Rectal smooth muscle tissue (tissue), 1 donor: ENCODE measurements around the gene SLC6A7.

Source experiments
- H3K27ac ChIP-seq: one replicate; pipeline ENCODE4 v1.7.0; 2013; ENCODE audit warnings: low read depth, low read length, inconsistent platforms
- H3K27me3 ChIP-seq: one replicate; pipeline ENCODE4 v1.7.0; 2013; ENCODE audit warnings: low read length; ENCODE audit not compliant: control insufficient read depth, insufficient read depth
- H3K36me3 ChIP-seq: one replicate; pipeline ENCODE4 v1.7.0; 2013; ENCODE audit warnings: low read length; ENCODE audit not compliant: control insufficient read depth, insufficient read depth
- H3K4me1 ChIP-seq: one replicate; pipeline ENCODE4 v1.7.0; 2013; ENCODE audit warnings: low read length; ENCODE audit not compliant: control insufficient read depth, insufficient read depth
- H3K4me3 ChIP-seq: one replicate; pipeline ENCODE4 v1.7.0; 2013; ENCODE audit warnings: low read length
- H3K9ac ChIP-seq: one replicate; pipeline ENCODE4 v1.7.0; 2013; ENCODE audit warnings: low read length

The SLC6A7 gene

GRCh38 chr5:150238646-150239045 lies 48.8 kb downstream of the SLC6A7 start:
- Histone ChIP-seq H3K9ac (no peak overlapping the region), H3K27ac (no peak overlapping the region), H3K36me3 (no peaks in the 10 kb centered on the region), H3K4me3 (no peak overlapping the region), H3K27me3 (no peaks in the 10 kb centered on the region), H3K4me1 (no peaks in the 10 kb centered on the region)

GRCh38 chr5:150239099-150239793 lies 49.4 kb downstream of the SLC6A7 start:
- Histone ChIP-seq H3K9ac (no peak overlapping the region), H3K27ac (no peak overlapping the region), H3K27me3 (no peaks in the 10 kb centered on the region), H3K36me3 (no peaks in the 10 kb centered on the region), H3K4me3 (no peak overlapping the region), H3K4me1 (no peaks in the 10 kb centered on the region)

GRCh38 chr5:150239794-150240122 lies 49.9 kb downstream of the SLC6A7 start:
- Histone ChIP-seq H3K9ac (no peak overlapping the region), H3K4me3 (no peak overlapping the region), H3K27me3 (no peaks in the 10 kb centered on the region), H3K27ac (no peak overlapping the region), H3K4me1 (no peaks in the 10 kb centered on the region), H3K36me3 (no peaks in the 10 kb centered on the region)

GRCh38 chr5:150241298-150242160 lies 51.7 kb downstream of the SLC6A7 start:
- H3K4me3 ChIP-seq, result no peak overlapping the region
- peaks cover 6% of the 10 kb centered on the region for H3K4me1 ChIP-seq
- no peaks in the 10 kb centered on the region for H3K36me3 ChIP-seq
- no peaks in the 10 kb centered on the region for H3K27me3 ChIP-seq
- H3K9ac ChIP-seq, result no peak overlapping the region
- no peak overlapping the region for H3K27ac ChIP-seq

GRCh38 chr5:150242251-150242894 lies 52.5 kb downstream of the SLC6A7 start:
- Histone ChIP-seq H3K4me3 (no peak overlapping the region), H3K27ac (no peak overlapping the region), H3K9ac (no peak overlapping the region), H3K36me3 (no peaks in the 10 kb centered on the region), H3K27me3 (no peaks in the 10 kb centered on the region), H3K4me1 (peaks cover 6% of the 10 kb centered on the region)

- H3K9ac ChIP-seq, result no peak overlapping the region
- no peaks in the 10 kb centered on the region for H3K36me3 ChIP-seq
- H3K27ac ChIP-seq, result no peak overlapping the region
- peaks cover 6% of the 10 kb centered on the region for H3K4me1 ChIP-seq
- no peak overlapping the region for H3K4me3 ChIP-seq
- no peaks in the 10 kb centered on the region for H3K27me3 ChIP-seq
Measured at GRCh38 chr5:150243590-150243989, 53.7 kb downstream of the SLC6A7 start.

- H3K27me3 ChIP-seq, result no peaks in the 10 kb centered on the region
- H3K4me1 ChIP-seq, result peaks cover 6% of the 10 kb centered on the region
- H3K9ac ChIP-seq, result no peak overlapping the region
- no peaks in the 10 kb centered on the region for H3K36me3 ChIP-seq
- no peak overlapping the region for H3K4me3 ChIP-seq
- no peak overlapping the region for H3K27ac ChIP-seq
Measured at GRCh38 chr5:150244209-150244608, 54.3 kb downstream of the SLC6A7 start.

GRCh38 chr5:150245111-150245789 lies 55.4 kb downstream of the SLC6A7 start:
- no peaks in the 10 kb centered on the region for H3K36me3 ChIP-seq
- no peaks in the 10 kb centered on the region for H3K27me3 ChIP-seq
- peaks cover 6% of the 10 kb centered on the region for H3K4me1 ChIP-seq
- H3K27ac ChIP-seq, result no peak overlapping the region
- no peak overlapping the region for H3K4me3 ChIP-seq
- H3K9ac ChIP-seq, result no peak overlapping the region

GRCh38 chr5:150245808-150246207 lies 55.9 kb downstream of the SLC6A7 start:
- Histone ChIP-seq H3K4me1 (peaks cover 6% of the 10 kb centered on the region), H3K27ac (no peak overlapping the region), H3K27me3 (no peaks in the 10 kb centered on the region), H3K36me3 (no peaks in the 10 kb centered on the region), H3K9ac (no peak overlapping the region), H3K4me3 (no peak overlapping the region)

GRCh38 chr5:150246429-150246828 lies 56.6 kb downstream of the SLC6A7 start:
- H3K9ac ChIP-seq, result no peak overlapping the region
- peaks cover 6% of the 10 kb centered on the region for H3K4me1 ChIP-seq
- no peaks in the 10 kb centered on the region for H3K27me3 ChIP-seq
- no peaks in the 10 kb centered on the region for H3K36me3 ChIP-seq
- no peak overlapping the region for H3K27ac ChIP-seq
- H3K4me3 ChIP-seq, result no peak overlapping the region

- no peak overlapping the region for H3K9ac ChIP-seq
- H3K27me3 ChIP-seq, result no peaks in the 10 kb centered on the region
- H3K4me1 ChIP-seq, result peaks cover 6% of the 10 kb centered on the region
- no peak overlapping the region for H3K27ac ChIP-seq
- no peaks in the 10 kb centered on the region for H3K36me3 ChIP-seq
- H3K4me3 ChIP-seq, result no peak overlapping the region
Measured at GRCh38 chr5:150246835-150247234, 57.0 kb downstream of the SLC6A7 start.

- H3K27me3 ChIP-seq, result no peaks in the 10 kb centered on the region
- no peak overlapping the region for H3K9ac ChIP-seq
- no peaks in the 10 kb centered on the region for H3K36me3 ChIP-seq
- no peak overlapping the region for H3K4me3 ChIP-seq
- no peak overlapping the region for H3K27ac ChIP-seq
- H3K4me1 ChIP-seq, result peaks cover 6% of the 10 kb centered on the region
Measured at GRCh38 chr5:150247726-150248125, 57.9 kb downstream of the SLC6A7 start.
